ENCODE results near the gene ZNF324B. TPM values are rescaled to one million over a fixed set of nuclear protein-coding genes. Genes with fewer than 3 reads are reported as not detected.
A peak's percentile ranks its signal among the peaks of the same experiment; 100 is the strongest.
"Not testable (repeated sequence)": the region's sequence is repeated elsewhere in the genome, so short reads cannot be mapped to it uniquely, and the experiment has no call there.

ZNF324B gene
- total RNA-seq, 5 donors from 2014 or later (not counting 1 experiment from before 2014, with no cell fraction given), result 9.5 to 17.2 (median 15.7) TPM

DNA sequence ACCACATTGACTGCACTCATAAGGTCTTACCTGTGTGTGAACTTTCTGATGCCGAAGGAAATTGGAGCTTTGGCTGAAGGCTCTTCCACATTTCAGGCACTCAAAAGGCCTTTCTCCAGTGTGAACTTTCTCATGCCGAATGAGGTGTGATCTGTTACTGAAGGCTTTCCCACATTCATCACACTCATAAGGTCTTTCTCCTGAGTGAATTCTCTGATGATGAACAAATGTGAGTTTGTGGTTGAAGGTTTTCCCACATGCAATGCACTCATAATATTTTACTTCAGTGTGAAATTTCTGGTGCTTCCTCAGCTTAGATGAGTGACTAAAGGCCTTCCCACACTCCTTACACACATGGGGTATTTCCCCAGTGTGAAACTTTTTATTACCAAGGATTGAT, 17.2 kb upstream of the ZNF324B start:
- no peak for ATAC-seq (replicated peaks in 1 of 4)
- no CpG with 5 or more reads among the region's 2 CpGs for WGBS (ENCODE audit: insufficient coverage)
- CTCF ChIA-PET, result no interaction called here
- Histone ChIP-seq H3K27ac (ENCODE audit: low read length) (no peak overlapping the region), H3K36me3 (ENCODE audit: control insufficient read depth in 2 of 2, extremely low read depth in 1 of 2, insufficient read depth in 1 of 2, low read length in 1 of 2) (peaks cover 15 to 36% of the 10 kb centered on the region in 2 donors), H3K4me1 (ENCODE audit: control insufficient read depth in 1 of 2, extremely low read depth in 1 of 2, insufficient read depth in 2 of 2, low read length in 2 of 2) (peaks cover under 1 to 6% of the 10 kb centered on the region in 2 experiments), H3K9me3 (peaks cover 28% of the 10 kb centered on the region), H3K4me3 (ENCODE audit: control insufficient read depth in 1 of 2, extremely low read depth in 1 of 2, low read length in 1 of 2) (no peak overlapping the region), H3K27me3 (replicated peaks in 1 of 2; ENCODE audit: control insufficient read depth in 2 of 2, extremely low read depth in 1 of 2, insufficient read depth in 2 of 2, low read length in 1 of 2) (no peaks in the 10 kb centered on the region)
- Mint-ChIP-seq H3K9me3 (peaks cover 16 to 59% (median 53%) of the 10 kb centered on the region in 3 donors), H3K27me3 (no peaks in the 10 kb centered on the region), H3K27ac (no peak overlapping the region), H3K4me3 (no peak overlapping the region), H3K36me3 (peaks cover 71% of the 10 kb centered on the region), H3K4me1 (peaks cover 4 to 13% (median 12%) of the 10 kb centered on the region in 3 donors)
- DNase-seq, result no peak
- POLR2A ChIA-PET, result interaction anchor here in 1 of 2 donors (0.6 kb wide), 1 partner anchor 754 kb away, joined by 3 read pairs; no protein-coding TSS in a partner anchor

DNA sequence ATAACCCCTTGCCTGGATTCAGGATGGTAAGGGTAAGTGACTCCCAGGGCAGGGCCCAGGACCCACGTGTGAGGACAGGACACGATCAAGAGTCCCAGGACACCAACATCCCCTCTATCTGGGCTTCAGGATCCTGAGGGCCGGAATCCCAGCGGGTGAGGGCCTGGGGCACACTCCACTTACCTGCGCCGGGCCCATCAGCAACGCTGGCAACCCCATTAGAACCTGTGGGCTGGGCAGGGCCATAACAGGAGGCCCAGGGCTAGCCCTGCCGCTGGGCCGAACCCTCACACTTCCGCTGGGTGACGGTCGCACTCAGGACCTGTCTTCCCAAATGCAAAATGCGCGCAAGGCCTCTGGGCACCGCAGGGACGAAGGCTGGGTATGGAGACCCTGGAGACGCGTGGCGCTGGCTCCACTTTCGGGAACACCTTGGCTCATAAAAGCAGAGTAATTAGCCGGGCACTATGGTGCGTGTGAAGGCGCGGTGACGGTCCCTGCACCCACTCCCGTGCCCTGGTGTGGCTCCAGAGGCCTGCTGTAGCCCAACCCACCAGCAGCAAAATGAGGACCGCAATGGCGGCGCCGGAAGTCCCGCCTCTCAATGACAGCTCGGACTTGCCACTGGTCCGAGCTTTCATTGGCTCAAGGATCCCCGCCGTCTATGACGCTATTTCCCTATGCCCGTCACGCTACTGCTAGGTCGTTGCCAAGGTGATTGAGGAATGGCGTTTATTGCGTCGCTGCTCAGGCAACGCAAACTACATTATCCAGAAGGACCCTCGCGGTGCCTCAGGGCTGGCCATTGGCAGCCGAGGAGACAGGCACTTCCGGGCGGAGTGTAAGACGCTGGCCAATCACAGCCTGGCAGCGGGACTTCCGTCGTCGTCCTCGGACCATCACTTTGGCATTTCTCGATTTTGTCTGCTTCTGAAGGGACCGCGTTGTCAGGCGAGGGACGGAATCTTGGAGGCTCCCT, 11.6 kb upstream of the ZNF324B start, which contains the start of gene ZNF132:
TSS of gene ZNF132 (minus strand) at position 578 of the 979 bp plus-strand sequence. CDS start at position 246, 332 bp downstream.
- peaks cover 6 to 25% of the 10 kb centered on the region in 2 experiments for H3K4me1 ChIP-seq (ENCODE audit: control insufficient read depth in 1 of 2, extremely low read depth in 1 of 2, insufficient read depth in 2 of 2, low read length in 2 of 2)
- H3K4me1 Mint-ChIP-seq, result peaks cover 15 to 36% (median 34%) of the 10 kb centered on the region in 3 donors
- H3K4me3 Mint-ChIP-seq, result peak within 1 kb of the TSS; percentile 85 to 98 (median 93)
- H3K27ac Mint-ChIP-seq, result peak within 1 kb of the TSS; percentile 93 to 96
- peaks cover 10% of the 10 kb centered on the region for H3K9me3 ChIP-seq
- peak within 1 kb of the TSS; percentile 82 for H3K27ac ChIP-seq (ENCODE audit: low read length)
- peak within 1 kb of the TSS; percentile 71 to 84 for H3K4me3 ChIP-seq (ENCODE audit: control insufficient read depth in 1 of 2, extremely low read depth in 1 of 2, low read length in 1 of 2)
- peaks cover 22 to 36% (median 26%) of the 10 kb centered on the region in 3 donors for H3K9me3 Mint-ChIP-seq
- 10% methylated on average over 59 of the region's 59 CpGs for WGBS (ENCODE audit: insufficient coverage)
- ChIA-PET CTCF (interaction anchor here in 1 of 2 donors (1.0 kb wide), 1 partner anchor 74 kb away, joined by 3 read pairs; no protein-coding TSS in a partner anchor), POLR2A (interaction anchor here (0.5 to 0.6 kb wide), 2 partner anchors 25 to 1030 kb away, joined by 4 to 8 read pairs; no protein-coding TSS in a partner anchor)
- DNase-seq (peak; percentile 75 to 99 (median 95)), ATAC-seq (replicated peaks in 1 of 4) (peak; percentile 97 to 98 (median 98))
- H3K36me3 Mint-ChIP-seq, result peaks cover 47% of the 10 kb centered on the region
- H3K36me3 ChIP-seq (ENCODE audit: control insufficient read depth in 2 of 2, extremely low read depth in 1 of 2, insufficient read depth in 1 of 2, low read length in 1 of 2), result peaks cover 11 to 24% of the 10 kb centered on the region in 2 donors
- H3K27me3 ChIP-seq (replicated peaks in 1 of 2; ENCODE audit: control insufficient read depth in 2 of 2, extremely low read depth in 1 of 2, insufficient read depth in 2 of 2, low read length in 1 of 2), result peaks cover 0 to 4% of the 10 kb centered on the region in 2 experiments
- no peaks in the 10 kb centered on the region for H3K27me3 Mint-ChIP-seq

DNA sequence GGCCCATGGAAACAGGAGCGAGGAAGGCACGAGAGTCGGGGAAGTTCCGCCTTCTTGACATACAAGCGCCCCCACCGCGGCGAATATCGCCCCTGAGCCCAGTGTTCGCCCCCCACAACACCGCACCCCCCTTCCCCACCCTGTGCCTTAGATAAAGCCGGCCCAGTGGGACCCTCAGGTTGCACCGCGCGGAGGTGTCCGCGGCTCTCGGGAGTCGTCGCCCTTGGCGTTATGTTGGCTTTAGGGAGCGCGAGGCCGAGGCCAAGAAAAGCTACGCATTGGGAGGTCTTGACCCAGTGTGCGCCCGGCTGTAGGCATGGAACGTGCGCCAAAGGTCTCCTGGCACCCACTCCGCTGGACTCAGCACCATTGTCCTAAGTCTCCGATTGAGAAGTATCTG, 10.9 kb upstream of the ZNF324B start:
- Mint-ChIP-seq H3K4me3 (peak overlapping the region; percentile 85 to 98 (median 93)), H3K4me1 (peaks cover 15 to 36% (median 34%) of the 10 kb centered on the region in 3 donors), H3K27ac (peak overlapping the region; percentile 93 to 96), H3K27me3 (no peaks in the 10 kb centered on the region), H3K36me3 (peaks cover 40% of the 10 kb centered on the region), H3K9me3 (peaks cover 20 to 30% (median 22%) of the 10 kb centered on the region in 3 donors)
- H3K36me3 ChIP-seq (ENCODE audit: control insufficient read depth in 2 of 2, extremely low read depth in 1 of 2, insufficient read depth in 1 of 2, low read length in 1 of 2), result peaks cover 11 to 17% of the 10 kb centered on the region in 2 donors
- H3K9me3 ChIP-seq, result peaks cover 8% of the 10 kb centered on the region
- H3K27me3 ChIP-seq (replicated peaks in 1 of 2; ENCODE audit: control insufficient read depth in 2 of 2, extremely low read depth in 1 of 2, insufficient read depth in 2 of 2, low read length in 1 of 2), result peaks cover 0 to 4% of the 10 kb centered on the region in 2 experiments
- H3K27ac ChIP-seq (ENCODE audit: low read length), result peak overlapping the region; percentile 82
- H3K4me1 ChIP-seq (ENCODE audit: control insufficient read depth in 1 of 2, extremely low read depth in 1 of 2, insufficient read depth in 2 of 2, low read length in 2 of 2), result peaks cover 6 to 25% of the 10 kb centered on the region in 2 experiments
- ATAC-seq (replicated peaks in 1 of 4), result peak in 1 of 4 experiments; percentile 0
- WGBS (ENCODE audit: insufficient coverage), result 22% methylated on average over 22 of the region's 31 CpGs
- H3K4me3 ChIP-seq (ENCODE audit: control insufficient read depth in 1 of 2, extremely low read depth in 1 of 2, low read length in 1 of 2), result peak overlapping the region; percentile 71 to 84
- ChIA-PET POLR2A (interaction anchor here in 1 of 2 donors (0.5 kb wide), 1 partner anchor 50 kb away, joined by 11 read pairs; no protein-coding TSS in a partner anchor), CTCF (interaction anchor here in 1 of 2 donors (1.0 kb wide), 1 partner anchor 73 kb away, joined by 3 read pairs; no protein-coding TSS in a partner anchor)
- DNase-seq, result peak in 1 of 35 experiments; percentile 1

DNA sequence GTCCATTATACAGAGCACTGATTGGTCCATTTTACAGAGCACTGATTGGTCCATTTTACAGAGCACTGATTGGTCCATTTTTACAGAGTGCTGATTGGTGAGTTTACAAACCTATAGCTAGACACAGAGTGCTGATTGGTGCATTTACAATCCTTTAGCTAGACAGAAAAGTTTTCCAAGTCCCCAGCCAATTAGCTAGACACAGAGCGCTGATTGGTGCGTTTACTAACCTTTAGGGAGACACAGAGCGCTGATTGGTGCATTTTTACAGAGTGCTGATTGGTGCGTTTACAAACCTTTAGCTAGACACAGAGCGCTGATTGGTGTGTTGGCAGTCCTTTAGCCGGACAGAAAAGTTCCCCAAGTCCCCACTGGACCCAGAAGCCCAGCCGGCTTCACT, 8.4 kb upstream of the ZNF324B start:
- Histone ChIP-seq H3K4me1 (ENCODE audit: control insufficient read depth in 1 of 2, extremely low read depth in 1 of 2, insufficient read depth in 2 of 2, low read length in 2 of 2) (peaks cover 6 to 25% of the 10 kb centered on the region in 2 experiments), H3K27me3 (replicated peaks in 1 of 2; ENCODE audit: control insufficient read depth in 2 of 2, extremely low read depth in 1 of 2, insufficient read depth in 2 of 2, low read length in 1 of 2) (peaks cover 0 to 11% of the 10 kb centered on the region in 2 experiments)
- peaks cover 8 to 16% (median 16%) of the 10 kb centered on the region in 3 donors for H3K9me3 Mint-ChIP-seq
- H3K4me3 Mint-ChIP-seq; POLR2A ChIA-PET; H3K27ac Mint-ChIP-seq; DNase-seq; H3K27ac ChIP-seq (ENCODE audit: low read length); CTCF ChIA-PET; ATAC-seq (replicated peaks in 1 of 4); H3K9me3 ChIP-seq; H3K36me3 ChIP-seq (ENCODE audit: control insufficient read depth in 2 of 2, extremely low read depth in 1 of 2, insufficient read depth in 1 of 2, low read length in 1 of 2); H3K4me3 ChIP-seq (ENCODE audit: control insufficient read depth in 1 of 2, extremely low read depth in 1 of 2, low read length in 1 of 2): not testable (repeated sequence)
- H3K4me1 Mint-ChIP-seq, result peaks cover 15 to 33% (median 28%) of the 10 kb centered on the region in 3 donors
- WGBS (ENCODE audit: insufficient coverage), result 84% methylated on average over 7 of the region's 7 CpGs
- H3K36me3 Mint-ChIP-seq, result peaks cover 19% of the 10 kb centered on the region
- H3K27me3 Mint-ChIP-seq, result peaks cover 4 to 16% of the 10 kb centered on the region in 2 donors

DNA sequence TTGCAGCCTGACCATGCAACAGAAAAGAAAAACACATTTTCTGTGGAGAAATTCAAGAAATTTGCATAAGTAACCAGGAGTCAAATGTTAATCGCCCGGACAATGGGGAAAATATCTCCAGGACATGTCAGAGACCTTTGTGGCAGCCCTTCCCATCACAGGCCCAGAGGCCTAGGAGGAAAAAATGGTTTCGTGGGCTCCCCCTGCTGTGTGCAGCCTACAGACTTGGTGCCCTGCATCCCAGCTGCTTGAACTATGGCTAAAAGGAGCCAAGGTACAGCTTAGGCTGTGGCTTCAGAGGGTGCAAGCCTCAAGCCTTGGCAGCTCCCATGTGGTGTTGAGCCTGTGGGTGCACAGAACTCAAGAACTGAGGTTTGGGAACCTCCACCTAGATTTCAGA, 2.6 kb upstream of the ZNF324B start:
- H3K4me1 ChIP-seq (ENCODE audit: control insufficient read depth in 1 of 2, extremely low read depth in 1 of 2, insufficient read depth in 2 of 2, low read length in 2 of 2), result peaks cover 4 to 14% of the 10 kb centered on the region in 2 experiments
- DNase-seq; H3K4me3 Mint-ChIP-seq; H3K36me3 ChIP-seq (ENCODE audit: control insufficient read depth in 2 of 2, extremely low read depth in 1 of 2, insufficient read depth in 1 of 2, low read length in 1 of 2); H3K9me3 Mint-ChIP-seq; H3K9me3 ChIP-seq; H3K27ac ChIP-seq (ENCODE audit: low read length); H3K27ac Mint-ChIP-seq; CTCF ChIA-PET; ATAC-seq (replicated peaks in 1 of 4); H3K36me3 Mint-ChIP-seq; POLR2A ChIA-PET: not testable (repeated sequence)
- H3K27me3 Mint-ChIP-seq, result peaks cover 8 to 31% of the 10 kb centered on the region in 2 donors
- H3K27me3 ChIP-seq (replicated peaks in 1 of 2; ENCODE audit: control insufficient read depth in 2 of 2, extremely low read depth in 1 of 2, insufficient read depth in 2 of 2, low read length in 1 of 2), result peaks cover 0 to 16% of the 10 kb centered on the region in 2 experiments
- WGBS (ENCODE audit: insufficient coverage), result 72% methylated on average over 3 of the region's 3 CpGs
- peaks cover 19 to 23% (median 22%) of the 10 kb centered on the region in 3 donors for H3K4me1 Mint-ChIP-seq
- peak overlapping the region in 1 of 2 donors; percentile 5 for H3K4me3 ChIP-seq (ENCODE audit: control insufficient read depth in 1 of 2, extremely low read depth in 1 of 2, low read length in 1 of 2)

DNA sequence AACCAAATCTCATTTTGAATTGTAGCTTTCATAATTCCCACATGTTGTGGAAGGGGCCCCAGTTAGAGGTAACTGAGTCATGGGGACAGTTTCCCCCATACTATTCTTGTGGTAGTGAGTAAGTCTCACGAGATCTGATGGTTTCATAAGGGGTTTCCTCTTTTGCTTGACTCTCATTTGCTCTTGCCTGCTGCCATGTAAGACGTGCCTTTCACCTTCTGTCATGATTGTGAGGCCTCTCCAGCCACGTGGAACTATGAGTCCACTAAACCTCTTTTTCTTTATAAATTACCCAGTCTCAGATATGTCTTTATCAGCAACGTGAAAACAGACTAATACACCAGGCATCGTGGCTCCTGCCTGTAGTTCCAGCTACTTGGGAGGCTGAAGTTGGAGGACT, 1.4 kb upstream of the ZNF324B start:
- H3K36me3 ChIP-seq (ENCODE audit: control insufficient read depth in 2 of 2, extremely low read depth in 1 of 2, insufficient read depth in 1 of 2, low read length in 1 of 2); H3K4me3 ChIP-seq (ENCODE audit: control insufficient read depth in 1 of 2, extremely low read depth in 1 of 2, low read length in 1 of 2); H3K27ac ChIP-seq (ENCODE audit: low read length); DNase-seq; H3K9me3 ChIP-seq; H3K27ac Mint-ChIP-seq; H3K4me3 Mint-ChIP-seq; H3K9me3 Mint-ChIP-seq; ATAC-seq (replicated peaks in 1 of 4); POLR2A ChIA-PET: not testable (repeated sequence)
- 46% methylated on average over 4 of the region's 5 CpGs for WGBS (ENCODE audit: insufficient coverage)
- Histone ChIP-seq H3K27me3 (replicated peaks in 1 of 2; ENCODE audit: control insufficient read depth in 2 of 2, extremely low read depth in 1 of 2, insufficient read depth in 2 of 2, low read length in 1 of 2) (peaks cover 0 to 16% of the 10 kb centered on the region in 2 experiments), H3K4me1 (ENCODE audit: control insufficient read depth in 1 of 2, extremely low read depth in 1 of 2, insufficient read depth in 2 of 2, low read length in 2 of 2) (peaks cover 4 to 14% of the 10 kb centered on the region in 2 experiments)
- H3K36me3 Mint-ChIP-seq, result peaks cover 16% of the 10 kb centered on the region
- CTCF ChIA-PET, result interaction anchor here (0.6 to 0.7 kb wide), 2 partner anchors 8 to 11 kb away, joined by 3 to 4 read pairs; no protein-coding TSS in a partner anchor
- H3K4me1 Mint-ChIP-seq, result peaks cover 22 to 24% (median 23%) of the 10 kb centered on the region in 3 donors
- H3K27me3 Mint-ChIP-seq, result peaks cover 8 to 31% of the 10 kb centered on the region in 2 donors
